GM18507 (cell line): Measurements from ENCODE around the gene POC1A.
A peak's percentile ranks its signal among the peaks of the same experiment; 100 is the strongest.
"Not testable (repeated sequence)": the region's sequence is repeated elsewhere in the genome, so short reads cannot be mapped to it uniquely, and the experiment has no call there.

Experiments
- DNase-seq: peaks from one replicate; pipeline ENCODE4 v3.0.0; 2011; ENCODE audit warnings: low read depth; ENCODE audit not compliant: insufficient read length; ENCODE audit errors: extremely low spot score
- FAIRE-seq: peaks from 2 replicates; lab custom pipeline; 2011; peaks lifted over from hg19 to GRCh38; lab: Jason Lieb, UNC

POC1A gene

GRCh38 chr3:52040600-52040999 is 113.6 kb downstream of the POC1A start:
- no peak for FAIRE-seq
- no peak for DNase-seq

- FAIRE-seq (no peak), DNase-seq (no peak)
These were observed 114.4 kb downstream of the POC1A start for GRCh38 chr3:52039846-52040245.

- FAIRE-seq: no peak
- DNase-seq: no peak
These were observed 114.8 kb downstream of the POC1A start for GRCh38 chr3:52039426-52039825.

GRCh38 chr3:52038227-52038626 is 116.0 kb downstream of the POC1A start:
- DNase-seq (no peak), FAIRE-seq (no peak)

- DNase-seq (no peak), FAIRE-seq (no peak)
These were observed 116.9 kb downstream of the POC1A start for GRCh38 chr3:52037291-52037690.

- FAIRE-seq (no peak), DNase-seq (no peak)
These were observed 117.4 kb downstream of the POC1A start for GRCh38 chr3:52036829-52037228.

- DNase-seq (no peak), FAIRE-seq (peak; percentile 80)
These were observed 118.0 kb downstream of the POC1A start for GRCh38 chr3:52036222-52036694.

GRCh38 chr3:52034651-52035050 is 119.6 kb downstream of the POC1A start:
- no peak for FAIRE-seq

GRCh38 chr3:52034212-52034611 is 120.0 kb downstream of the POC1A start:
- DNase-seq (no peak), FAIRE-seq (no peak)

More at GRCh38 chr3:52034651-52035050, 119.6 kb downstream of the POC1A start:
- no peak for DNase-seq

- DNase-seq: not testable (repeated sequence)
- FAIRE-seq: peak; percentile 41
These were observed 120.5 kb downstream of the POC1A start for GRCh38 chr3:52033748-52034147.

- DNase-seq (no peak), FAIRE-seq (no peak)
These were observed 121.4 kb downstream of the POC1A start for GRCh38 chr3:52032702-52033408.

GRCh38 chr3:52031896-52032295 is 122.3 kb downstream of the POC1A start:
- no peak for FAIRE-seq
- DNase-seq: no peak

GRCh38 chr3:52030714-52031310 is 123.4 kb downstream of the POC1A start:
- DNase-seq (no peak), FAIRE-seq (no peak)

- FAIRE-seq: no peak
These were observed 124.7 kb downstream of the POC1A start for GRCh38 chr3:52029535-52029934.

GRCh38 chr3:52029053-52029452 is 125.2 kb downstream of the POC1A start:
- FAIRE-seq: no peak
- no peak for DNase-seq

More at GRCh38 chr3:52029535-52029934, 124.7 kb downstream of the POC1A start:
- no peak for DNase-seq

- DNase-seq (no peak), FAIRE-seq (no peak)
These were observed 125.7 kb downstream of the POC1A start for GRCh38 chr3:52028572-52028971.

- no peak for DNase-seq
- FAIRE-seq: no peak
These were observed 128.2 kb downstream of the POC1A start for GRCh38 chr3:52026041-52026440.

- FAIRE-seq (no peak), DNase-seq (no peak)
These were observed 128.8 kb downstream of the POC1A start for GRCh38 chr3:52025453-52025852.
